GM18517 (cell line): Measurements from ENCODE around the gene PATL1.
"Not testable (repeated sequence)": the region's sequence is repeated elsewhere in the genome, so short reads cannot be mapped to it uniquely, and the experiment has no call there.

ENCODE experiments used
- ATAC-seq: cut with Tn5 transposase; IDR thresholded peaks from one replicate; pipeline ENCODE4 v1.9.1; 2021; ENCODE audit warnings: mild to moderate bottlenecking, moderate library complexity; ENCODE audit not compliant: unreplicated experiment

Gene PATL1

GRCh38 chr11:59674291-59674690 lies 5.5 kb upstream of the PATL1 start:
- no peak for ATAC-seq

GRCh38 chr11:59673291-59673690 lies 4.5 kb upstream of the PATL1 start:
- ATAC-seq = no peak

GRCh38 chr11:59671471-59671870 lies 2.6 kb upstream of the PATL1 start:
- no peak for ATAC-seq

- no peak for ATAC-seq
Measured at GRCh38 chr11:59669611-59670009, 773 bp upstream of the PATL1 start.

- peak; percentile 18 for ATAC-seq
Measured at GRCh38 chr11:59668188-59668949, 468 bp downstream of the PATL1 start.

- no peak for ATAC-seq
Measured at GRCh38 chr11:59667812-59668187, 1.0 kb downstream of the PATL1 start.

GRCh38 chr11:59666969-59667368 lies 1.9 kb downstream of the PATL1 start:
- no peak for ATAC-seq

- no peak for ATAC-seq
Measured at GRCh38 chr11:59660621-59661020, 8.2 kb downstream of the PATL1 start.

- ATAC-seq = no peak
Measured at GRCh38 chr11:59659981-59660380, 8.9 kb downstream of the PATL1 start.

GRCh38 chr11:59658036-59658435 lies 10.8 kb downstream of the PATL1 start:
- ATAC-seq = no peak

- ATAC-seq = no peak
Measured at GRCh38 chr11:59654893-59655292, 13.9 kb downstream of the PATL1 start.

- no peak for ATAC-seq
Measured at GRCh38 chr11:59647245-59647980, 21.4 kb downstream of the PATL1 start.

- ATAC-seq = no peak
Measured at GRCh38 chr11:59644528-59644927, 24.3 kb downstream of the PATL1 start.

- ATAC-seq = no peak
Measured at GRCh38 chr11:59643390-59643789, 25.4 kb downstream of the PATL1 start.

GRCh38 chr11:59641156-59641555 lies 27.7 kb downstream of the PATL1 start:
- no peak for ATAC-seq

- ATAC-seq = no peak
Measured at GRCh38 chr11:59630493-59630892, 38.3 kb downstream of the PATL1 start.

- ATAC-seq = no peak
Measured at GRCh38 chr11:59629996-59630395, 38.8 kb downstream of the PATL1 start.

- not testable (repeated sequence) for ATAC-seq
Measured at GRCh38 chr11:59626969-59627368, 41.9 kb downstream of the PATL1 start.

- ATAC-seq = no peak
Measured at GRCh38 chr11:59625703-59626102, 43.1 kb downstream of the PATL1 start.

- ATAC-seq = no peak
Measured at GRCh38 chr11:59617876-59618275, 51.0 kb downstream of the PATL1 start.

GRCh38 chr11:59616396-59616982 lies 52.3 kb downstream of the PATL1 start:
- ATAC-seq = no peak
